Liver (tissue), 9 donors: ENCODE measurements around the gene GCNT2. TPM values are rescaled to one million over a fixed set of nuclear protein-coding genes. Genes with fewer than 3 reads are reported as not detected.

Experiments
- DNase-seq: peaks from one replicate; pipeline ENCODE4 v3.0.0-alpha.2; 2017; ENCODE audit warnings: low spot score
- H3K27ac ChIP-seq, 2 donors: one replicate each; pipeline ENCODE4 v1.7.0; 2013; ENCODE audit warnings: inconsistent platforms in 2 of 2, low read length in 2 of 2, control low read depth in 1 of 2, low read depth in 1 of 2, mild to moderate bottlenecking in 1 of 2
- H3K27me3 ChIP-seq, 4 donors: one replicate each; pipeline versions ENCODE4 v1.6.1 to v1.7.0; 2013; ENCODE audit warnings: low read length in 3 of 4, inconsistent platforms in 1 of 4, mild to moderate bottlenecking in 1 of 4, moderate library complexity in 1 of 4; ENCODE audit not compliant: control insufficient read depth in 4 of 4, insufficient read depth in 4 of 4
- H3K36me3 ChIP-seq, 4 donors: one replicate each; pipeline versions ENCODE4 v1.6.1 to v1.7.0; 2013; ENCODE audit warnings: low read length in 3 of 4, mild to moderate bottlenecking in 3 of 4, low read depth in 1 of 4, moderate library complexity in 1 of 4; ENCODE audit not compliant: control insufficient read depth in 4 of 4, insufficient read depth in 3 of 4
- H3K4me1 ChIP-seq, 4 donors: one replicate each; pipeline versions ENCODE4 v1.6.1 to v1.7.0; 2013; ENCODE audit warnings: low read length in 3 of 4, mild to moderate bottlenecking in 3 of 4, moderate library complexity in 1 of 4; ENCODE audit not compliant: control insufficient read depth in 4 of 4, insufficient read depth in 4 of 4
- H3K4me3 ChIP-seq, 3 donors: one replicate each; pipeline versions ENCODE4 v1.6.1 to v1.7.0; 2013; ENCODE audit warnings: low read length in 3 of 3, control low read depth in 1 of 3, low read depth in 1 of 3, mild to moderate bottlenecking in 1 of 3
- H3K9ac ChIP-seq, 2 donors: one replicate each; pipeline ENCODE4 v1.7.0; 2013; ENCODE audit warnings: low read length in 2 of 2, mild to moderate bottlenecking in 2 of 2, moderate library complexity in 2 of 2, control low read depth in 1 of 2, low read depth in 1 of 2
- H3K9me3 ChIP-seq, 4 donors: one replicate each; pipeline versions ENCODE4 v1.6.1 to v1.7.0; 2013; ENCODE audit warnings: low read length in 3 of 4; ENCODE audit not compliant: control insufficient read depth in 4 of 4
- ATF3 ChIP-seq: IDR thresholded peaks from 2 replicates; pipeline ENCODE4 v1.6.1; 2016; ENCODE audit warnings: antibody characterized with exemption
- EGR1 ChIP-seq, 2 donors: IDR thresholded peaks; 2 replicates each; pipeline ENCODE4 v1.6.1; 2016 to 2018; ENCODE audit warnings: antibody characterized with exemption in 2 of 2, low read depth in 2 of 2
- FOXA1 ChIP-seq: IDR thresholded peaks from 2 replicates; pipeline ENCODE4 v1.6.1; 2016; ENCODE audit warnings: antibody characterized with exemption
- FOXA2 ChIP-seq: IDR thresholded peaks from 2 replicates; pipeline ENCODE4 v1.6.1; 2016; ENCODE audit warnings: antibody characterized with exemption
- GABPA ChIP-seq, 2 donors: IDR thresholded peaks in 1 of 2; conservative IDR thresholded peaks in 1 of 2; 2 replicates each; pipeline ENCODE4 v1.6.1; 2016; ENCODE audit warnings: antibody characterized with exemption in 2 of 2, mild to moderate bottlenecking in 1 of 2, moderate library complexity in 1 of 2
- HNF4A ChIP-seq, 2 donors: conservative IDR thresholded peaks; 2 replicates each; pipeline ENCODE4 v1.6.1; 2016; ENCODE audit warnings: antibody characterized with exemption in 2 of 2, mild to moderate bottlenecking in 2 of 2
- HNF4G ChIP-seq: IDR thresholded peaks from 2 replicates; pipeline ENCODE4 v1.6.1; 2016; ENCODE audit warnings: antibody characterized with exemption
- JUND ChIP-seq, 2 donors: IDR thresholded peaks; 2 replicates each; pipeline ENCODE4 v1.6.1; 2016; ENCODE audit warnings: antibody characterized with exemption in 2 of 2
- MAX ChIP-seq: IDR thresholded peaks from 2 replicates; pipeline ENCODE4 v1.6.1; 2016; ENCODE audit warnings: antibody characterized with exemption
- NR2F2 ChIP-seq: IDR thresholded peaks from 2 replicates; pipeline ENCODE4 v1.6.1; 2016; ENCODE audit warnings: antibody characterized with exemption
- RAD21 ChIP-seq, 2 donors: IDR thresholded peaks; 2 replicates each; pipeline ENCODE4 v1.6.1; 2016; ENCODE audit warnings: antibody characterized with exemption in 2 of 2, mild to moderate bottlenecking in 2 of 2
- RXRA ChIP-seq, 2 donors: IDR thresholded peaks; 2 replicates each; pipeline ENCODE4 v1.6.1; 2017 to 2018; ENCODE audit warnings: antibody characterized with exemption in 2 of 2, mild to moderate bottlenecking in 1 of 2
- SP1 ChIP-seq: IDR thresholded peaks from 2 replicates; pipeline ENCODE4 v1.6.1; 2018; ENCODE audit warnings: antibody characterized with exemption, mild to moderate bottlenecking
- TAF1 ChIP-seq: conservative IDR thresholded peaks from 2 replicates; pipeline ENCODE4 v1.6.1; 2016; ENCODE audit warnings: antibody characterized with exemption, mild to moderate bottlenecking
- YY1 ChIP-seq: IDR thresholded peaks from 2 replicates; pipeline ENCODE4 v1.6.1; 2016; ENCODE audit warnings: antibody characterized with exemption, mild to moderate bottlenecking
- WGBS: extraction: QIAGEN DNeasy Blood & Tissue Kit; methylation state at CpG from one replicate; pipeline ENCODE4 v1.1.7; 2013; 5-methylcytosine and 5-hydroxymethylcytosine counted together
- polyA plus RNA-seq, 2 donors: library from polyadenylated mRNA; stranded (reverse) in 1 of 2; unstranded in 1 of 2; fragments of 200-250 nt in 1 of 2; fragments of >200 nt in 1 of 2; fragmentation: Nextera tagmentation in 1 of 2; extraction: Ambion mirVana in 1 of 2; gene quantifications; one replicate each; pipeline versions ENCODE4 v1.2.1 to v1.2.3, GENCODE V29; 2013 to 2015
- total RNA-seq, 2 donors: library from RNA; depleted of rRNA; stranded (reverse); fragments of >200 nt; gene quantifications; one replicate each; pipeline ENCODE4 v1.2.3, GENCODE V29; 2014
- TF ChIP-seq, protein P1 (sequence below): fragments of 150-350 bp; IDR thresholded peaks from 2 replicates; pipeline ENCODE4 v1.5.1; 2017; ENCODE audit warnings: improper control_type of control experiment, low read depth, low read length; ENCODE audit not compliant: missing input control
- TF ChIP-seq, protein P2 (sequence below): IDR thresholded peaks from 2 replicates; pipeline ENCODE4 v1.6.1; 2016; ENCODE audit warnings: antibody characterized with exemption
- TF ChIP-seq, protein P3 (sequence below): IDR thresholded peaks from 2 replicates; pipeline ENCODE4 v1.6.1; 2016; ENCODE audit warnings: antibody characterized with exemption, mild to moderate bottlenecking
- donor health status: healthy.
- donor health status: healthy.
- donor health status: healthy.
- donor health status: healthy.
- donor health status: healthy.

The GCNT2 gene
- total and polyA plus RNA-seq, 4 donors, result 2.8 to 16.7 (median 4.2) TPM

GRCh38 chr6:10507715-10508114, 13.4 kb upstream of the GCNT2 start:
- no peaks in the 10 kb centered on the region for H3K9me3 ChIP-seq
- H3K27ac ChIP-seq, result no peak overlapping the region
- H3K36me3 ChIP-seq, result no peaks in the 10 kb centered on the region
- peaks cover 0 to 9% (median 0%) of the 10 kb centered on the region in 4 donors for H3K4me1 ChIP-seq
- 80% methylated on average over 5 of the region's 5 CpGs for WGBS
- H3K9ac ChIP-seq, result no peak overlapping the region
- no peak for DNase-seq
- TF ChIP-seq TAF1, result no peak
- TF ChIP-seq, protein P1, sequence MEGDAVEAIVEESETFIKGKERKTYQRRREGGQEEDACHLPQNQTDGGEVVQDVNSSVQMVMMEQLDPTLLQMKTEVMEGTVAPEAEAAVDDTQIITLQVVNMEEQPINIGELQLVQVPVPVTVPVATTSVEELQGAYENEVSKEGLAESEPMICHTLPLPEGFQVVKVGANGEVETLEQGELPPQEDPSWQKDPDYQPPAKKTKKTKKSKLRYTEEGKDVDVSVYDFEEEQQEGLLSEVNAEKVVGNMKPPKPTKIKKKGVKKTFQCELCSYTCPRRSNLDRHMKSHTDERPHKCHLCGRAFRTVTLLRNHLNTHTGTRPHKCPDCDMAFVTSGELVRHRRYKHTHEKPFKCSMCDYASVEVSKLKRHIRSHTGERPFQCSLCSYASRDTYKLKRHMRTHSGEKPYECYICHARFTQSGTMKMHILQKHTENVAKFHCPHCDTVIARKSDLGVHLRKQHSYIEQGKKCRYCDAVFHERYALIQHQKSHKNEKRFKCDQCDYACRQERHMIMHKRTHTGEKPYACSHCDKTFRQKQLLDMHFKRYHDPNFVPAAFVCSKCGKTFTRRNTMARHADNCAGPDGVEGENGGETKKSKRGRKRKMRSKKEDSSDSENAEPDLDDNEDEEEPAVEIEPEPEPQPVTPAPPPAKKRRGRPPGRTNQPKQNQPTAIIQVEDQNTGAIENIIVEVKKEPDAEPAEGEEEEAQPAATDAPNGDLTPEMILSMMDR, result no peak
- TF ChIP-seq ATF3, result no peak
- TF ChIP-seq RXRA (IDR thresholded peaks at IDR 0.05), result no peak
- TF ChIP-seq, protein P2, sequence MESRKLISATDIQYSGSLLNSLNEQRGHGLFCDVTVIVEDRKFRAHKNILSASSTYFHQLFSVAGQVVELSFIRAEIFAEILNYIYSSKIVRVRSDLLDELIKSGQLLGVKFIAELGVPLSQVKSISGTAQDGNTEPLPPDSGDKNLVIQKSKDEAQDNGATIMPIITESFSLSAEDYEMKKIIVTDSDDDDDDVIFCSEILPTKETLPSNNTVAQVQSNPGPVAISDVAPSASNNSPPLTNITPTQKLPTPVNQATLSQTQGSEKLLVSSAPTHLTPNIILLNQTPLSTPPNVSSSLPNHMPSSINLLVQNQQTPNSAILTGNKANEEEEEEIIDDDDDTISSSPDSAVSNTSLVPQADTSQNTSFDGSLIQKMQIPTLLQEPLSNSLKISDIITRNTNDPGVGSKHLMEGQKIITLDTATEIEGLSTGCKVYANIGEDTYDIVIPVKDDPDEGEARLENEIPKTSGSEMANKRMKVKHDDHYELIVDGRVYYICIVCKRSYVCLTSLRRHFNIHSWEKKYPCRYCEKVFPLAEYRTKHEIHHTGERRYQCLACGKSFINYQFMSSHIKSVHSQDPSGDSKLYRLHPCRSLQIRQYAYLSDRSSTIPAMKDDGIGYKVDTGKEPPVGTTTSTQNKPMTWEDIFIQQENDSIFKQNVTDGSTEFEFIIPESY, result no peak
- TF ChIP-seq JUND (IDR thresholded peaks at IDR 0.05), result no peak
- TF ChIP-seq, protein P3, sequence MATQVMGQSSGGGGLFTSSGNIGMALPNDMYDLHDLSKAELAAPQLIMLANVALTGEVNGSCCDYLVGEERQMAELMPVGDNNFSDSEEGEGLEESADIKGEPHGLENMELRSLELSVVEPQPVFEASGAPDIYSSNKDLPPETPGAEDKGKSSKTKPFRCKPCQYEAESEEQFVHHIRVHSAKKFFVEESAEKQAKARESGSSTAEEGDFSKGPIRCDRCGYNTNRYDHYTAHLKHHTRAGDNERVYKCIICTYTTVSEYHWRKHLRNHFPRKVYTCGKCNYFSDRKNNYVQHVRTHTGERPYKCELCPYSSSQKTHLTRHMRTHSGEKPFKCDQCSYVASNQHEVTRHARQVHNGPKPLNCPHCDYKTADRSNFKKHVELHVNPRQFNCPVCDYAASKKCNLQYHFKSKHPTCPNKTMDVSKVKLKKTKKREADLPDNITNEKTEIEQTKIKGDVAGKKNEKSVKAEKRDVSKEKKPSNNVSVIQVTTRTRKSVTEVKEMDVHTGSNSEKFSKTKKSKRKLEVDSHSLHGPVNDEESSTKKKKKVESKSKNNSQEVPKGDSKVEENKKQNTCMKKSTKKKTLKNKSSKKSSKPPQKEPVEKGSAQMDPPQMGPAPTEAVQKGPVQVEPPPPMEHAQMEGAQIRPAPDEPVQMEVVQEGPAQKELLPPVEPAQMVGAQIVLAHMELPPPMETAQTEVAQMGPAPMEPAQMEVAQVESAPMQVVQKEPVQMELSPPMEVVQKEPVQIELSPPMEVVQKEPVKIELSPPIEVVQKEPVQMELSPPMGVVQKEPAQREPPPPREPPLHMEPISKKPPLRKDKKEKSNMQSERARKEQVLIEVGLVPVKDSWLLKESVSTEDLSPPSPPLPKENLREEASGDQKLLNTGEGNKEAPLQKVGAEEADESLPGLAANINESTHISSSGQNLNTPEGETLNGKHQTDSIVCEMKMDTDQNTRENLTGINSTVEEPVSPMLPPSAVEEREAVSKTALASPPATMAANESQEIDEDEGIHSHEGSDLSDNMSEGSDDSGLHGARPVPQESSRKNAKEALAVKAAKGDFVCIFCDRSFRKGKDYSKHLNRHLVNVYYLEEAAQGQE, result no peak
- TF ChIP-seq MAX, result no peak
- TF ChIP-seq HNF4A (conservative IDR thresholded peaks at IDR 0.05), result no peak
- TF ChIP-seq EGR1 (IDR thresholded peaks at IDR 0.05; ENCODE audit: low read depth in 2 of 2), result no peak
- no peak for TF ChIP-seq SP1
- TF ChIP-seq HNF4G, result no peak
- no peak for TF ChIP-seq FOXA1
- no peak overlapping the region for H3K4me3 ChIP-seq
- H3K27me3 ChIP-seq, result peaks cover 0 to under 1% (median 0%) of the 10 kb centered on the region in 4 donors

DNA sequence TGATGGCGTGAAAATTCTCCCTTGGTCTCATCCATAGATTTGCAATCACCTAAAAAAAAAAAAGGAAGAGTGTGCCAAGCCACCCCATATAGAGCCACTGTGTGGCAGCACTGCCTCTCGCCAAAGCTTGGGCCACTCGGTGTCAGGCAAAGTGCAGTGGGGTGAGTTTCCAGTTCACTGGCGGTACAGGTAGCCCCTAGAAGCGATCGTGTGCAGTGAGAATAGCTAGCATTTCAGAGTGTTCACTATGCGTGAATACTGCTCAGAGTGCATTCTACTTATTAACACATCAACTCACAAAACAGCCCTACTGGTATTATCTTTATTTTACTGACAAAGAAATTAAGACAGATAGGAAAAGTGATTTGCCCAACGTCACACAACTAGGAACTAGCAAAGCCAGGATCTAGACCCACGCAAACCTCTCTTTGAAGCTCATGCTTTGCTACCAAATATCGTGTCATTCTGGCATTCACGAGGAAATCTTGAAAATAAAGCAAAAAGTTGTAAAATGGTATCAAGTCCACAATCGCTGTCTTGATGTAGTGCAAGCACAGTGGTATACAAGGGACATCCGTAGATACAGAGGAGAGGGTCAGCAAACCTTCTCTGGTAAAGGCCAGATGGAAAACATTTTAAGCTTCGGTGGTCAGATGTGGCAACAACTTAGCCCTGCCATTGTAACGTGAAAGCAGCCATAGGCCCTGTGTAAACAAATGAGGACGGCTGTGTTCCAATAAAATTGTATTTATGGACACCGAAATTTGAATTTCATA, 10.4 kb upstream of the GCNT2 start:
- Histone ChIP-seq H3K9me3 (no peaks in the 10 kb centered on the region), H3K27ac (no peak overlapping the region), H3K36me3 (no peaks in the 10 kb centered on the region), H3K9ac (peak overlapping the region in 1 of 2 donors; percentile 52), H3K27me3 (no peaks in the 10 kb centered on the region), H3K4me3 (peak overlapping the region; percentile 11 to 47 (median 18)), H3K4me1 (peaks cover 0 to 9% (median 0%) of the 10 kb centered on the region in 4 donors)
- DNase-seq, result peak; percentile 63
- 37% methylated on average over 17 of the region's 17 CpGs for whole genome bisulfite sequencing
- TF ChIP-seq FOXA1 (no peak), HNF4G (no peak), TAF1 (no peak), JUND (IDR thresholded peaks at IDR 0.05) (no peak), YY1 (no peak), FOXA2 (no peak), SP1 (no peak), NR2F2 (no peak), HNF4A (conservative IDR thresholded peaks at IDR 0.05) (peak; percentile 18 to 27), ATF3 (no peak), EGR1 (IDR thresholded peaks at IDR 0.05; ENCODE audit: low read depth in 2 of 2) (no peak), MAX (no peak), GABPA (IDR thresholded peaks at IDR 0.05 in 1 of 2, conservative IDR thresholded peaks at IDR 0.05 in 1 of 2) (no peak), RAD21 (IDR thresholded peaks at IDR 0.05) (peak; percentile 99)
- TF ChIP-seq, protein P1, result peak; percentile 81
